ENCODE measurements around the gene CRB2.

CRB2 gene

DNA sequence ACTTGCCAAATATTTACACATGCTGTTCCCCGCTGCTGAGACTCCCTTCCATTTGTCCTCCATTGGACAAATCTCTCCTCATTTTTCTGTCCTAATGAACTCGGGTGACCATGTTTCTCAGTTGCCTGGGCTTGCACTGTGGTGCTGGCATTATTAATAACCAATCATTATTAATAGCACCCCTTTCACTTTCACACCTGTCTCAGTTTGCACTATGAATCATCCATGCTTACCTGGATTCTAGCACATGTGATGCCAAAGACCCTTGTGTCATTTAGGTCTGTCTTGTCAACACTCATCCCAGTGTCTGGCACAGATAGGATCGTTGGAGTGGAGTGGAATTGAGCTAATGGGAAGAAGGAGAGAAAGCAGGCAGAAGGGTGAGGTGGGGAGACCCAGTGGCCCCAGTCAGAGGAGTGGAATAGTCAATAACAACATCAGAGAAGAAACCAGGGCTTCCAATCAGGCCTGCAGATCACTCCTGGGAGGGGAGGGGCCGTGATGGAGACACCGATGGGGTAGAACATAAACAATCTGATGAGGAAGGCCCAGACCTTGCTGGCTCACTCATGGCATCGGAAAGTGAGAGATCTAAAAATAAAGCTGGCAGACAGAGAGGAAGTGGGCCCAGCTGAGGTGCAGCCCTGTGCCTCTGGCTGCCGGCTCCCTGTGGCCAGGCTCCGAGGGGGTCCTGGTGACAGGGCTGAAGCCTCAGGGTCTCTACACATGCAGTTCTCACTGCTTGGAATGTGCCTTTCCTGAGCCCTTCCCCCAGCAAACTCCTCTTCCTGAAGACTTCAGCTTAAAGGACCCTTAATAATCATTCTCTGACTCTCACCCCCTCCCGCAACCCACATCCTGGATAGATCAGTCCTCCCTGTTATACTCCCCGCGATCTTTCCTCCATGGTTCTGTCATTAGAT is 33.5 kb upstream of the CRB2 start:
- TF ChIP-seq ZFX (IDR thresholded peaks at IDR 0.05) = no peak
- TF ChIP-seq CTCF (conservative IDR thresholded peaks at IDR 0.05) = no peak
- H3K27ac ChIP-seq = no peak overlapping the region

DNA sequence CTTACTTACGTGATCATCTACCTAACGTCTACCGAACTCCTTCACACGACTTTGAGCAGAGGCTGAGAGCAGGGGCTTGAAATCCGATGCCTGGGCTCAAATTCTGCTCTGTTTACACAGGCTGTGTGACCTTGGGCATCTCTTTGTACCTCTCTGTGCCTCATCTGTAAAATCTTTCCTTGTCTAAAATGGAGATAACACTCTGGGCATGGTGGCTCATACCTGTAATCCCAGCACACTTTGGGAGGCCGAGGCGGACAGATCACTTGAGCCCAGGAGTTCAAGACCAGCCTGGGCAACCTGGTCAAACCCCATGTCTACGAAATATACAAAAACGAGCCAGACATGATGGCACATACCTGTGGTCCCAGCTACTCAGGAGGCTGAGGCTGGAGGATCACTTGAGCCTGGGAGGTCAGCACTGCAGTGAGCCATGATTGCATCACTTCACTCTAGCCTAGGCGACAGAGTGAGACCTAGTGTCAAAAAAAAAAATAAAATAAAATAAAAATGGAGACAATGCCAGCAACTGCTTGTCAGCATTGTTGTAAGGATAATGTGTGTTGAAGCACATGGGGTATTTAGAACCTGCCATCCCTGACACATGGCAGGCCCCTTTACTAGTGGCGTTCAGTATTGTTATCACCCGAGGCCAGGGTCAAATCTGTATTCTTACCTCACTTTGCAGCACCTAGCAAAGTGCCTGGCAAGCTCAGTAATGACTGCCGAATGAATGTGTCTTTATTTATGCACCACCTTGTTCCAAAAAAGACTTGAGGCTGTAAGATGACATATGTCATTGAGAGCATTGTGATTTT is 32.6 kb upstream of the CRB2 start:
- no peak overlapping the region for H3K27ac ChIP-seq
- TF ChIP-seq ZFX (IDR thresholded peaks at IDR 0.05) (no peak), CTCF (conservative IDR thresholded peaks at IDR 0.05) (no peak)

DNA sequence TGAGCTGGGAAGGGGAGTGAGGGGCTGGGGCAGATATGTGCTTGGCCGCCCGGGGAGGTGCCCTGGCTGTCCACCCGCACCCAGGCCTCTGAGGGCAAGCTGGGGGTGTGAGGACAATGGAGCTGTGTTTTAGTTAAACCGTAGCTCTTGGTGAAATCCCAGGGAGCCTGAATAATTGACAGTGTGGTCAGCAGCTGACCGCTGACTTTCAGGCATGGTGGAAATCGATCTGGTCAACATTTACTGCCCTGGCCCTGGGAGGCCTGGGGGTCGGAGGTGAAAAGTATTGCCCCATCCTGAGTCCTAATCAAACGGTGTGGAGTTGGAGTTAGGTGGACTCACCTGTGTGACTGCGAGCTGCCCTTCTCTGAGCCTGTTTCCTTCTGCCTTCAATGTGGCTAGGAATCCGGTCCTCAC is 31.2 kb upstream of the CRB2 start:
- no peak overlapping the region for H3K27ac ChIP-seq
- TF ChIP-seq ZFX (IDR thresholded peaks at IDR 0.05) = no peak
- TF ChIP-seq CTCF (conservative IDR thresholded peaks at IDR 0.05) = no peak

DNA sequence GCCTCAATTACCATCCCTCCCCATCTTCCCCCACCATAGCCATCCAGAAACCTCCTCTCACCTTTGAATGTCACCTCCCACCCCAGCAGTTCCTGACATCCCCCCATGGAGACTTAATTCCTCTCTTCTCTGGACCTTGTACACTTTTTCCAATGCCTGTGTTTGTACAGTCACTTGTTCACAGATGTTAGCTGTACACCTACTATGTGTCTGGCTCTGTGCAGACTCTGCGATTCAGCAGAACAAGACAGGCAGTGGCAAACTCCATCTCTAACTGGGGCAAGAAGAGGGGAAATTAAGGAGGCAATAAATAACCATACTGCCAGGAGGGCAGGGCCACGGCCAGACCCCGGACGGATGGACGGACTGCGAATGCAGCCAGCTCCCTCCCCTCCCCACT is 29.8 kb upstream of the CRB2 start:
- H3K27ac ChIP-seq = peak overlapping the region; percentile 94

DNA sequence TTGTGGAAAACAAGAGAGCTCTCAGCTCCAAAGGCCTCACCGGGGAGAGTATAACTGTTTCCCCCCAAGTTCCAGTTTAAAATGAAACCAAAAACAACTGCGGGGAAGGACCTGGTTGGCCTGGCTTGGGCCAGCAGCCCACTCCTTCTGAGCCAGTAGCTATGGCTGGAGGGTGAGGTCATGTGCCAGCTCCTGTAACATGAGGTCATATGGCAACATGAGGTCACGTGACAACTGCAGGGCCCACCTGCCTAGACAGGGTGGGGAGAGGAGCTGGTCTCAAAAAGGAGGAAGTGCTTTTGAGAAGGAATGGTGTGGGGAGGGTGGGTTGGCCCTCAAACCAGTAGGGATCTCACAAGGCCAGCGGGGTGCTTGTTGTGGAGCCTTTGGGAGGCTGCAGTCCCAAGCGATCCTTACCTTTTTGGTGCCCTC is 29.3 kb upstream of the CRB2 start:
- TF ChIP-seq ZFX (IDR thresholded peaks at IDR 0.05) = no peak
- TF ChIP-seq CTCF (conservative IDR thresholded peaks at IDR 0.05) = no peak
- H3K27ac ChIP-seq = peak overlapping the region; percentile 94

More for the DNA sequence above, 29.8 kb upstream of the CRB2 start:
- TF ChIP-seq ZFX (IDR thresholded peaks at IDR 0.05) (no peak), CTCF (conservative IDR thresholded peaks at IDR 0.05) (no peak)

DNA sequence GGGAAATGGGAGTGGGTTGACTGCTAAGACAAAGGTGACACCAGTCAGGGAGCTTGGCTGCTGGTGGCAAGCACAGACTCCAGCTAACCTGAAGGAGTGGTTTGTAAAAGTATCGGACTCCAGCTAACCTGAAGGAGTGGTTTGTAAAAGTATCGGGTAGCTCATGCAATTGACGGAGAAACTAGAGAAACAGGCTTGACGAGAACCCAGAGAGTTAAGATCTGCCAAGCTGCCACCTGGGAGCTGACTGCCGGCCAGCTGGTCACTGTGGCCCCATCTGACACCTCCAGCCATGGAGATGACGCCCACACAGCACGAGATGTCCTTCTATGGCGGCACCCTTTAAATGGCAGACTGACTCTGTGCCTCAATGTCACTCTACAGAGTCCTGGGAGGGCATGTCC is 28.3 kb upstream of the CRB2 start:
- no peak for TF ChIP-seq CTCF (conservative IDR thresholded peaks at IDR 0.05)
- no peak for TF ChIP-seq ZFX (IDR thresholded peaks at IDR 0.05)
- peak overlapping the region; percentile 94 for H3K27ac ChIP-seq

All from C4-2B (cell line).